ENCODE measurements around the gene KIAA0930. TPM values are rescaled to one million over a fixed set of nuclear protein-coding genes. Genes with fewer than 3 reads are reported as not detected.

KIAA0930 gene
- total RNA-seq, 1 donor from 2014 or later: 42.5 TPM

GRCh38 chr22:45244916-45245315 is 4.2 kb upstream of the KIAA0930 start:
- Histone ChIP-seq H3K4me3 (no peak overlapping the region), H3K27me3 (no peaks in the 10 kb centered on the region), H3K4me1 (peaks cover 16% of the 10 kb centered on the region), H3K36me3 (no peaks in the 10 kb centered on the region), H3K27ac (no peak overlapping the region), H3K9me3 (no peaks in the 10 kb centered on the region)
- intact Hi-C loops (cut with DNase I): no loop called here
- TF ChIP-seq POLR2A (IDR thresholded peaks at IDR 0.05): no peak
- TF ChIP-seq CTCF (IDR thresholded peaks at IDR 0.05): no peak
- no peak for TF ChIP-seq POLR2AphosphoS5 (IDR thresholded peaks at IDR 0.05; ENCODE audit: insufficient read depth in 1 of 2, low read depth in 1 of 2)
- no peak for DNase-seq (ENCODE audit: extremely low spot score in 2 of 2)

- no peaks in the 10 kb centered on the region for H3K27me3 ChIP-seq
- no peak overlapping the region for H3K27ac ChIP-seq
- TF ChIP-seq CTCF (IDR thresholded peaks at IDR 0.05) (no peak), POLR2AphosphoS5 (IDR thresholded peaks at IDR 0.05; ENCODE audit: insufficient read depth in 1 of 2, low read depth in 1 of 2) (no peak), POLR2A (IDR thresholded peaks at IDR 0.05) (no peak)
Measured at GRCh38 chr22:45242778-45243191, 2.1 kb upstream of the KIAA0930 start.

GRCh38 chr22:45240104-45240809 is 437 bp downstream of the KIAA0930 start:
- Histone ChIP-seq H3K36me3 (no peaks in the 10 kb centered on the region), H3K27ac (peak overlapping the region; percentile 10), H3K4me3 (peak overlapping the region; percentile 73 to 80), H3K4me1 (peaks cover 28% of the 10 kb centered on the region), H3K27me3 (no peaks in the 10 kb centered on the region), H3K9me3 (no peaks in the 10 kb centered on the region)
- DNase-seq (ENCODE audit: extremely low spot score in 2 of 2): no peak
- intact Hi-C loops (cut with DNase I): no loop called here
- no peak for TF ChIP-seq CTCF (IDR thresholded peaks at IDR 0.05)
- no peak for TF ChIP-seq POLR2AphosphoS5 (IDR thresholded peaks at IDR 0.05; ENCODE audit: insufficient read depth in 1 of 2, low read depth in 1 of 2)
- TF ChIP-seq POLR2A (IDR thresholded peaks at IDR 0.05): no peak

More at GRCh38 chr22:45242778-45243191, 2.1 kb upstream of the KIAA0930 start:
- H3K4me1 ChIP-seq: peaks cover 33% of the 10 kb centered on the region
- no peaks in the 10 kb centered on the region for H3K36me3 ChIP-seq
- no peaks in the 10 kb centered on the region for H3K9me3 ChIP-seq
- intact Hi-C loops (cut with DNase I): no loop called here
- no peak for DNase-seq (ENCODE audit: extremely low spot score in 2 of 2)
- H3K4me3 ChIP-seq: no peak overlapping the region

GRCh38 chr22:45239681-45240051 is 1.0 kb downstream of the KIAA0930 start:
- DNase-seq (ENCODE audit: extremely low spot score in 2 of 2): no peak
- H3K27me3 ChIP-seq: no peaks in the 10 kb centered on the region
- peak overlapping the region; percentile 10 for H3K27ac ChIP-seq
- intact Hi-C loops (cut with DNase I): no loop called here
- peaks cover 28% of the 10 kb centered on the region for H3K4me1 ChIP-seq
- no peak for TF ChIP-seq CTCF (IDR thresholded peaks at IDR 0.05)
- TF ChIP-seq POLR2A (IDR thresholded peaks at IDR 0.05): no peak
- H3K9me3 ChIP-seq: no peaks in the 10 kb centered on the region
- no peaks in the 10 kb centered on the region for H3K36me3 ChIP-seq
- H3K4me3 ChIP-seq: peak overlapping the region; percentile 73 to 80

GRCh38 chr22:45238957-45239680 is 1.6 kb downstream of the KIAA0930 start:
- TF ChIP-seq POLR2A (IDR thresholded peaks at IDR 0.05) (no peak), POLR2AphosphoS5 (IDR thresholded peaks at IDR 0.05; ENCODE audit: insufficient read depth in 1 of 2, low read depth in 1 of 2) (no peak), CTCF (IDR thresholded peaks at IDR 0.05) (no peak)
- Histone ChIP-seq H3K4me1 (peaks cover 28% of the 10 kb centered on the region), H3K27me3 (no peaks in the 10 kb centered on the region), H3K27ac (no peak overlapping the region), H3K4me3 (peak overlapping the region; percentile 73 to 80), H3K36me3 (no peaks in the 10 kb centered on the region), H3K9me3 (no peaks in the 10 kb centered on the region)
- DNase-seq (ENCODE audit: extremely low spot score in 2 of 2): no peak
- intact Hi-C loops (cut with DNase I): no loop called here
